HL-60 (cell line): ENCODE data around the gene GTF3C1.

Experiments
- DNase-seq, 2 experiments: peaks; one replicate each; pipeline ENCODE4 v3.0.0-alpha.2; 2010 to 2020; ENCODE audit warnings: low read depth in 1 of 2, low spot score in 1 of 2
- H3K27ac ChIP-seq: fragments of 250-450 bp; sonication (Bioruptor Pico); replicated peaks from 2 replicates; pipeline ENCODE4 v1.5.1; 2020; ENCODE audit warnings: mild to moderate bottlenecking, moderate library complexity
- H3K27me3 ChIP-seq: fragments of 250-450 bp; sonication (Bioruptor Pico); 2 replicates; pipeline ENCODE4 v1.5.1; 2021; ENCODE audit warnings: mild to moderate bottlenecking, moderate library complexity; ENCODE audit not compliant: insufficient read depth, poor library complexity, severe bottlenecking
- H3K4me3 ChIP-seq: replicated peaks from 2 replicates; pipeline ENCODE4 v1.5.1; 2011; ENCODE audit warnings: mild to moderate bottlenecking, control low read depth, low read length; ENCODE audit not compliant: insufficient read depth
- CTCF ChIP-seq: IDR thresholded peaks from one replicate; pipeline ENCODE4 v1.5.1; 2011; ENCODE audit warnings: low read length, control low read depth, inconsistent platforms; ENCODE audit not compliant: insufficient read depth
- GABPA ChIP-seq: IDR thresholded peaks from 2 replicates; pipeline ENCODE4 v1.6.1; 2012; ENCODE audit warnings: low read depth
- POLR2AphosphoS5 ChIP-seq: IDR thresholded peaks from 2 replicates; pipeline ENCODE4 v1.6.1; 2012; ENCODE audit warnings: low read depth
- REST ChIP-seq: IDR thresholded peaks from 2 replicates; pipeline ENCODE4 v1.6.1; 2012; ENCODE audit warnings: low read depth; ENCODE audit not compliant: insufficient replicate concordance
- SPI1 ChIP-seq: IDR thresholded peaks from 2 replicates; pipeline ENCODE4 v1.6.1; 2012; ENCODE audit warnings: low read depth, mild to moderate bottlenecking, borderline replicate concordance

GTF3C1 gene

GRCh38 chr16:27475561-27475960, 74.2 kb downstream of the GTF3C1 start:
- no peaks in the 10 kb centered on the region for H3K27me3 ChIP-seq
- no peak overlapping the region for H3K27ac ChIP-seq
- no peak overlapping the region for H3K4me3 ChIP-seq
- TF ChIP-seq REST = no peak
- TF ChIP-seq SPI1 = no peak
- TF ChIP-seq GABPA = no peak
- no peak for TF ChIP-seq CTCF
- no peak for TF ChIP-seq POLR2AphosphoS5
- DNase-seq = no peak

- H3K27ac ChIP-seq = no peak overlapping the region
- TF ChIP-seq SPI1 (no peak), CTCF (no peak), GABPA (no peak), REST (no peak), POLR2AphosphoS5 (no peak)
- DNase-seq = no peak
These were observed 74.8 kb downstream of the GTF3C1 start for GRCh38 chr16:27474921-27475320.

GRCh38 chr16:27474041-27474440, 75.7 kb downstream of the GTF3C1 start:
- TF ChIP-seq GABPA = no peak
- no peak for TF ChIP-seq REST
- TF ChIP-seq POLR2AphosphoS5 = no peak
- no peak for TF ChIP-seq SPI1
- TF ChIP-seq CTCF = no peak
- H3K4me3 ChIP-seq = no peak overlapping the region
- no peaks in the 10 kb centered on the region for H3K27me3 ChIP-seq
- DNase-seq = no peak
- no peak overlapping the region for H3K27ac ChIP-seq

More at GRCh38 chr16:27474921-27475320, 74.8 kb downstream of the GTF3C1 start:
- Histone ChIP-seq H3K4me3 (no peak overlapping the region), H3K27me3 (no peaks in the 10 kb centered on the region)
